Cerebellar cortex (tissue), 1 donor: Measurements from ENCODE around the gene ARID3A.
"Not testable (repeated sequence)": the region's sequence is repeated elsewhere in the genome, so short reads cannot be mapped to it uniquely, and the experiment has no call there.

Experiments used
- DNase-seq: peaks from one replicate; pipeline ENCODE4 v3.0.0-alpha.2; 2015; ENCODE audit warnings: low spot score

The ARID3A gene, protein sequence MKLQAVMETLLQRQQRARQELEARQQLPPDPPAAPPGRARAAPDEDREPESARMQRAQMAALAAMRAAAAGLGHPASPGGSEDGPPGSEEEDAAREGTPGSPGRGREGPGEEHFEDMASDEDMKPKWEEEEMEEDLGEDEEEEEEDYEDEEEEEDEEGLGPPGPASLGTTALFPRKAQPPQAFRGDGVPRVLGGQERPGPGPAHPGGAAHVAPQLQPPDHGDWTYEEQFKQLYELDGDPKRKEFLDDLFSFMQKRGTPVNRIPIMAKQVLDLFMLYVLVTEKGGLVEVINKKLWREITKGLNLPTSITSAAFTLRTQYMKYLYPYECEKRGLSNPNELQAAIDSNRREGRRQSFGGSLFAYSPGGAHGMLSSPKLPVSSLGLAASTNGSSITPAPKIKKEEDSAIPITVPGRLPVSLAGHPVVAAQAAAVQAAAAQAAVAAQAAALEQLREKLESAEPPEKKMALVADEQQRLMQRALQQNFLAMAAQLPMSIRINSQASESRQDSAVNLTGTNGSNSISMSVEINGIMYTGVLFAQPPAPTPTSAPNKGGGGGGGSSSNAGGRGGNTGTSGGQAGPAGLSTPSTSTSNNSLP

DNA sequence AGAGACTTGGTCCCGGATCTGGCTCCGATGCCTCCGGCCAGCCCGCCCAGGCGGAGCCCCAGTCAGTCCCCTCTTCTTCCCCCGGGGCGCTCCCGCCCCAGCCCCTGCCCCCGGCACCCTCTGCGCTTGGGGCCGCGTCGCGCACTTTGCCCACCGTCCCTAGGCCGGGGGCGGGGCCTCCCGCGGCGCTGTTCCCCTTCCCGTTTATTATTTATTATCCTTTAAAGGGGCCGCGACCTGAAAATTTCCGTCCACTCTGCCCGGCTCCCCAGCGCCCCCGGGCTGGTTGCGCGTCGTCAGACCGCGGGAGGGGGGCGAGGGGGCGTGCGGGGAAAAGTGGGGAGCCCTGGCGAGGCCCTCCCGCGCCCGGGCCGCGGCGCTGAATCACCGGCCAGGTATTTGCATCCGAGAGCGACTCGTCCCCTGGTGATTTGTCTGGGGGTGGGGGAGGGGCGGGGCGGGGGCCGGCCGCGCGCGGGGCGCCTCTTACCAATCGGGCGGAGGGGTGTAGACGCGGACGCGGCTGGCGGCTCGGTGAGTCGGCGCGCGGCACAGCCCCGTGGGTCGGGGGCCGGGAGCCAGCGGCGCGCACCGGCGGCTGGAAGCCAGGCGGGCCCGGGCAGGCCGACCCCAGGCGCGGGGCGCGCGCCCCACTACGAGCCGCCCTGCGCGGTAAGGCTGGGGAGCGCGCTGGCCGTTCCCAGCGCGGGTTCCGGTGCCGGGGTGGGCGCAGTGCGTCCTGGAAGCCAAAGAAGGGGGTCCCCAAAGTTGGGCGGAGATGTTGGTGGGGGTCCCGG lies at the start of gene ARID3A:
TSS of gene ARID3A (plus strand) at position 510 of the 797 bp plus-strand sequence. CDS start 3,494 bp downstream, outside the sequence.
- peak; percentile 83 for DNase-seq

DNA sequence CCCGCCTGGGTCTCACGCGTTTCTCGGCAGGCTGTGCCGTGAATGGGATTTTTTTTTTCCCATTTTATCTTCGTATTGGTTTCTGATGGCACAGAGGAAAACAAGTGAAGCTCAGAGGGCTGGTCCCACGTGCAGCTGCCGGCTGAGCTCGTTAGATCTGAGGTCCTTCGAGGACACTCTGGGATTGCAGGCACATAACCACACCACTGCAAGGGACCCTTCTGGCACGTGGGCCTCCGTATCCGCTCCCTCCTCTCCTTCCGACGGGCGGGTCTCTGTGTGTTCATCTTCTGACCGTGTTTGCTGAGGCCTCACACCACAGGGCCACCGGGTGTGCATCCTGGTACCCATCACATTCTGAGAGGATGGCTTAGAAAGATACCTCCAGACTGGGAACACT lies 49.7 kb upstream of the ARID3A start:
- no peak for DNase-seq

DNA sequence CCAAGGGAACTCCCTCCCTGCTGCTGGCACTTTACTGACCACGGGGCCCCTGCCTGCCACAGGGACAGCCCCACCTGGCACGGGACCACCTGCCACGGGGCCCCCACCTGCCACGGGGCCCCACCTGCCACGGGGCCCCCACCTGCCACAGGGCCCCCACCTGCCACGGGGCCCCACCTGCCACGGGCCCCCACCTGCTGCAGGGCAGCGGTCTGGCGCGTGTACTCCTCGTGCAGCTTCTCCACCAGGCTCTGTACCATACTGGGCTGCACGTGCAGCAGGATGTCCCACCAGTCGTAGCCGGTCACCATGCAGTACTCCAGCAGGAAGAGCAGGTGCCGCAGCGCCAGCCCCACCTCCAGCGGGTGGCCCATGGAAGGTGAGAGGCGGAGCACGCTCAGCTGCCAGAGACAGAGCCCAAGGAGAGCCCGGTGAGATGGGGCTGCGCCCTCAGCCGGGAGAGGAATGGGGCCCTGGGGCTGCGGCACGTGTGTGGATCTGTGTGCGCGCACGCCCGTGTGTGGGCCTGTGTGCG lies 49.0 kb upstream of the ARID3A start:
- DNase-seq: no peak

DNA sequence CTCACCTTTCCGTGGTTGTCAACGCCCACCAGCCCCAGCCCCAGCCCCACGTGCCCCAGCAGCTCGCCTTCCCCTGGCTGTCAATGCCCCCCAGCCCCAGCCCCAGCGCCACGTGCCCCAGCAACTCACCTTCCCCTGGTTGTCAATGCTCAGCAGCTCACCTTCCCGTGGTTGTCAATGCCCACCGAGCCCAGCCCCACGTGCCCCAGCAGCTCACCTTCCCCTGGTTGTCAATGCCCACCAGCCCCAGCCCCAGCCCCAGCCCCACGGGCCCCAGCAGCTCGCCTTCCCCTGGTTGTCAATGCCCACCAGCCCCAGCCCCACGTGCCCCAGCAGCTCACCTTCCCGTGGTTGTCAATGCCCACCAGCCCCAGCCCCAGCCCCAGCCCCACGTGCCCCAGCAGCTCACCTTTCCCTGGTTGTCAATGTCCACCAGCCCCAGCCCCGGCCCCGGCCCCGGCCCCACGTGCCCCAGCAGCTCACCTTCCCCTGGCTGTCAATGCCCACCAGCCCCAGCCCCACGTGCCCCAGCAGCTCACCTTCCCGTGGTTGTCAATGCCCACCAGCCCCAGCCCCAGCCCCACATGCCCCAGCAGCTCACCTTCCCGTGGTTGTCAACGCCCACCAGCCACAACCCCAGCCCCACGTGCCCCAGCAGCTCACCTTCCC lies 47.7 kb upstream of the ARID3A start:
- DNase-seq: not testable (repeated sequence)

DNA sequence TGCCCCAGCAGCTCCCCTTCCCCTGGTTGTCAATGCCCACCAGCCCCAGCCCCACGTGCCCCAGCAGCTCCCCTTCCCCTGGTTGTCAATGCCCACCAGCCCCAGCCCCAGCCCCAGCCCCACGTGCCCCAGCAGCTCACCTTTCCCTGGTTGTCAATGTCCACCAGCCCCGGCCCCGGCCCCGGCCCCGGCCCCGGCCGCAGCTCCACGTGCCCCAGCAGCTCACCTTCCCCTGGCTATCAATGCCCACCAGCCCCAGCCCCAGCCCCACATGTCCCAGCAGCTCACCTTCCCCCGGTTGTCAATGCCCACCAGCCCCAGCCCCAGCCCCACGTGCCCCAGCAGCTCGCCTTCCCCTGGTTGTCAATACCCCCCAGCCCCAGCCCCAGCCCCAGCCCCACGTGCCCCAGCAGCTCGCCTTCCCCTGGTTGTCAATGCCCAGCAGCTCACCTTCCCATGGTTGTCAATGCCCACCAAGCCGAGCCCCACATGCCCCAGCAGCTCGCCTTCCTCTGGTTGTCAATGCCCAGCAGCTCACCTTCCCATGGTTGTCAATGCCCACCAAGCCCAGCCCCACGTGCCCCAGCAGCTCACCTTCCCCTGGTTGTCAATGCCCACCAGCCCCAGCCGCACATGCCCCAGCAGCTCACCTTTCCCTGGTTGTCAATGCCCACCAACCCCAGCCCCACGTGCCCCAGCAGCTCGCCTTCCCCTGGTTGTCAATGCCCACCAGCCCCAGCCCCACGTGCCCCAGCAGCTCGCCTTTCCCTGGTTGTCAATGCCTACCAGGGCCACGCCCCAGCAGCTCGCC lies 46.9 kb upstream of the ARID3A start:
- DNase-seq: not testable (repeated sequence)

DNA sequence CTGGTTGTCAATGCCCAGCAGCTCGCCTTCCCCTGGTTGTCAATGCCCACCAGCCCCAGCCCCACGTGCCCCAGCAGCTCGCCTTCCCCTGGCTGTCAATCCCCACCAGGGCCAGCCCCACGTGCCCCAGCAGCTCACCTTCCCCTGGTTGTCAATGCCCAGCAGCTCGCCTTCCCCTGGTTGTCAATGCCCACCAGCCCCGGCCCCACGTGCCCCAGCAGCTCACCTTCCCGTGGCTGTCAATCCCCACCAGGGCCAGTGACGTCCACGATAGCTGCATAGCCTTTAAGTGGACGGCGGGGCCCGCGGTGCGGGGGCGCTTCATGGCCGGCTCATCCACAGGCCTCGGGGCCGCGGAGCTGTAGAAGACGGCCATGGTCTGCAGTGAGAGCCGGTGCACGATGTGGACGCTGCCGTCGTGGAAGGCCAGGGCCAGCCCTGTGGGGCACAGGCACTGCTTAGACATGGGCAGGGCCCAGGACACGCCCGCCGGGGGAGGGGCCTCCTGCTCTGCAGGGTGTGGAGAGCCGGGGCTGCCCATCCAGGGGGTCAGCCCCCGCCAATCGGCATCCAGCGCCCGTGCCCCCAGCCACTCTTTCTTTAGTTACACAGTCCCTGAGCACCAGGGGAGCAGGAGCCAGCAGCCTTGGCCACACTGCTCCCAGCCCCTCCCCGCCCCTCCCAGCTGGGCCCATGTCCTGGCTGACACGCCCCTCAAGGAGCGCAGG lies 46.0 kb upstream of the ARID3A start:
- no peak for DNase-seq

DNA sequence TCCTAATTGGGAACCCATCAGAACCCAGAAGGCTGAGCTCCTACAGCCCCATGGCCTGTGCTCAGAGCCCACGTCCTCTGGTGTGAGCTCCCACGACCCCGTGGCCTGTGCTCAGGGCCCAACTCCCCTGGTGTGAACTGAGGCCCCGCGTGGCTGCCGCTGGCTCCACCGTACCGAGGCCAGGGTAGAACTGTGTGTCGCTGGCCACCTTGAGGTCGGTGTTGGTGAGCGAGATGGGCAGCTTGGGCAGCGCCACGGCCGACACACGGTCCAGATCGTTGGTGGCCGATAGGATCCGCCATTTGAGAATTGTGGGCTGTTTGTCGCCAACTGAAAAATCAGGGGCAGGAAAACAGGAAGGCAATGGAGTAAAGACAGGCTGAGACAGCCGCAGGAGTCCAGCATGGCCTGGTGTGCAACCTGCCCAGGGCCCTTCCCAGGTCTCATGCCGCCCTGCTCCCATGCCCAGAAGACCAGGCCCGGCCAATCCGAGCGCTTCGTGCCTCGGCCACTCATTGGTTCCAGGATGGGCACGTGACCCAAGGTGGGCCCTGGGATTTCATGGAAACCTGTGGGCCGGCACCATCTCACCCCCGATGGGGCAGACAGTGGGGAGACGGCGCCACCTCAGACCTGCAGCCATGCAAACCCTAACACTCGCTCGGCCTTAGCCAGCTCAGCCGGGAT lies 44.3 kb upstream of the ARID3A start:
- no peak for DNase-seq

DNA sequence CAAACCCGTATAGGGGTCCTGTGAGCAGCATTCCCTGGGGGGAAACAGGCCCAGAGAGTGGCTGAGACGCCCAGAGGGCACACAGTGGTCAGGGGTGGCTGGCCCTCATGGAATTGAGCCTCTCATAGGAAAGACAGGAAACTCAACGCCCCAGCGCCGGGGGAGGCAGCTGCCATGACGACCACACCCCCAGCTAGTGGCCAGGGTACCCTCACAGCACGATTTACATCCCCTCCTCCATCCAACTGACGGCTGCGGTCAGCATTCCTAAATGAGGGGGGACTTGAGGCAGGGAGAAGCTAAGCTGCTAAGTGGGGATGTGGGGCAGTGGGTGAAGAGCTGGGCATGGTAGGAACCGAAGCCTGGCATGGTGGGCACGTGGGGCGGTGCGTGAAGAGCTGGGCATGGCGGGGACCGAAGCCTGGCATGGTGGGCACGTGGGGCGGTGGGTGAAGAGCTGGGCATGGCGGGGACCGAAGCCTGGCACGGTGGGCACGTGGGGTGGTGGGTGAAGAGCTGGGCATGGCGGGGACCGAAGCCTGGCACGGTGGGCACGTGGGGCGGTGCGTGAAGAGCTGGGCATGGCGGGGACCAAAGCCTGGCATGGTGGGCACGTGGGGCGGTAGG lies 42.9 kb upstream of the ARID3A start:
- no peak for DNase-seq

DNA sequence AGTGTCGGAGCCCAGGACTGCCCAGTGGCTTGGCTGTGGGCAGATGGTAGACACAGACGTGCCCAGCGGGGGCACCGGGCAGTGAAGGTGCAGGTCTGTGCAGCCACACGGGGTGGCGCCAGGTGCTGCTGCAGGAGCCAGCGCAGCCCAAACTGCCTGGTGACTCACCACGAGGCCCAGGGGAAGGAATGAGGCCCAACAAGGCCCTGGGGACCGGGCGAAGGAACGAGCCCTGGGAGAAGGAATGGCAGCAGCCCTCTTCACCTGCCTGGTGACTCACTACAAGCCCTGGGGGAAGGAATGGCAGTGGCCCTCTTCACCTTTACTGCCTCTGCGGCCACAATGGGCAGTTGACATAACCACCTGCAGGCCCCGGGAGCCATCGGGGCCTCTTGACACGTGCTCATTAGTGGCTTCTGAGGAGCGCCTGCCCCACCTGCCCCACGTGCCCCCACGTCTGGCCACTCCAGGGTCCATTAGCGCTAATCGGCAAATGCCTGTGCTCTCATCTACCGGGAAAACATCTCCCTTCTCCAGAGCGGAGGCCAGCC lies 42.1 kb upstream of the ARID3A start:
- peak; percentile 54 for DNase-seq

DNA sequence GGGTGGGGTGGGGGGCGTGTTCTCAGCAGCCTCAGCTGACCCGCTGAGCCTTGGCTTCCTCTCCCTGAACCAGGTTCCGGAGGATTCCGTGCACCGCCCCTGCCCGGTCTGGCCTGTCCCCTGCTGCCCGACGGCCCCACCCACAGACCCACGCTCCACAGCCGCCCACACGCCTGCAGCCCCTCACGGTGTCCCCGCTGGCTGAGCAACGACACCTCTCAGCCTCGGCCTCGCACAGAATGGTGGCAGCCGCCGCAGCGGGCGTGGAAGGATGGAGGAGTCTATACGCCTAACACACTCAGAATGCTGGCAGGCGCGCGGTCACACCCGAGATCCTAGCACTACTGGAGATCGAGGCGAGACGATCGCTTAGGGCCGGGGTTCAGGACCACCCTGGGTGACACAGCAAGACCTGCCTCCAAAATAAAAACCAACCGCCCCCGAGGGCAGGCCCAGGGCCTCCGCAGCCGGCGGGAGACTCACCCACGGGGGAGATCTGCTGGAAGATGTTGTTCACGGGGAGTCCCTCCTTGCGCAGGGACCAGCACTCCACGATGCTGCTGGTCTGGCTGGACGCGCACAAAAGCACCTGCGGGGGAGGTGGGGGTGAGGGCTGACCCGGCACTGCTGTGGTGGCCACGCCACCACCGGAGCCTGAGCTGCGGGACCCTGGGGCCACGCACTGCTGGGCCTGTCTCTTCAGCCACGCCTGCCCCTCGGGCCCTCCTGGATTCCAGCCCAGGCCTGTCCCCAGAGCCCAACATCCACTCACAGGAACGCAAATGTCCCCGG lies 41.2 kb upstream of the ARID3A start:
- DNase-seq: no peak

DNA sequence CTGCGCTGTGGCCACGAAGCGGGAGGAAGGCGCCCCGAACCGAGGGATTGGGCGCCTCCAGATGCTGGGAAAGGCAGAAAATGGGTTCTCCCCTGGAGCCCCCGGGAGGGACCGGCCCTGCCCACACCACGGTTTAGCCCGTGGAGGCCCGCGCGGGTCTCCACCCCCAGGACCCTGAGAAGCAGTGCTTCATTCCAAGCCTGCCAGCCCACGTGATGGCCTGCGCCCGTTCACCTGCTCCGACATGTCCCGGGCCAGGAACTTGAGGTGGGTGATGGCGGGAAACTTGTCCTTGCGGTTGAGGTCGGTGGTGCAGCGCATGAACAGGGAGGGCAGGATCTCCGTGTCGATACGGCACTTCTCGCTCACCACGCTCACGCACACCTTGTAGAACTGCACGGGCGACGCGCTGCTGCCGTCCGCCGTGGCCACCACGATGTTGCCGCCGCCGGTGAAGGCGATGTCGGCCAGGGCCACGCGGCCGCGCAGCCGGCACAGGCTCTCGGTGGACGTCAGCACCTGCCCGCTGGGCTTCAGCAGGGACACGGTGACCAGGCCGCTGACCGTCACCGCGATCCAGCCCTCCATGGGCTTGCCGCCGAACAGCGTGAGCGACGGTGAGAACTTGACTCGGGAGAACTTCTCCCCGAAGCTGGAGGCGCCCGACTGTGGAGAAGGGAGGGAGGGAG lies 40.2 kb upstream of the ARID3A start:
- DNase-seq: no peak

DNA sequence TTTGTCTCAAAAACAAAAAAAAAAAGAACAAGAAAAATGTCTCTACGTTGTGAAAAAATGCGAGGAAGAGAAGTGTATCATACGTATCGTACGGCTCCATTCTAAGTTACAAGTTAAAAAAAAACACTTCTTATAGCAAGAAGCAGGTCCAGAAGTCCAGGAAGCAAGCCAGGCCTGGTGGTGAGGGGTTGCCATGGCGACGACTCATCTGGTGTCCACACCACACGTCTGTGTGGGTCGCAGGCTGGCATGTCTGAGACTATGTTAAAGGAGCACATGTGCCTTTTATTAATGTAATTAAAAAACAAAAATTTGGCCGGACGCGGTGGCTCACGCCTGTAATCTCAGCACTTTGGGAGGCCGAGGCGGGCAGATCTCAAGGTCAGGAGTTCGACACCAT lies 38.8 kb upstream of the ARID3A start:
- DNase-seq: peak; percentile 34

DNA sequence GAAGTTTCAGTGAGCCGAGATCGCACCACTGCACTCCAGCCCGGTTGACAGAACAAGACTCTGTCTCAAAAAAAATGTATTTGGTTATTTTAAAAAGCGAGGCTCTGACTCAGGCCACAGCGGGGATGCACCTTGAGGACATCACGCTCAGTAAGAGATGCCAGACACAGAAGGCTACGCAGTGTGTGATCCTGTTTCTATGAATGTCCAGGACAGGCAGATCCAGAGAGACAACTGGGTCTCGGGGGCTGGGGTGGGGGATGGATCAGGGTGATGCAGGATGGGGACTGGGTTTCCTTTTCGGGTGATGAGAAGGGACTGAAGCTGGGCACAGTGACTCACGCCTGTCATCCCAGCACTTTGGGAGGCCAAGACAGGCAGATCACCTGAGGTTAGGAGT lies 38.2 kb upstream of the ARID3A start:
- no peak for DNase-seq

DNA sequence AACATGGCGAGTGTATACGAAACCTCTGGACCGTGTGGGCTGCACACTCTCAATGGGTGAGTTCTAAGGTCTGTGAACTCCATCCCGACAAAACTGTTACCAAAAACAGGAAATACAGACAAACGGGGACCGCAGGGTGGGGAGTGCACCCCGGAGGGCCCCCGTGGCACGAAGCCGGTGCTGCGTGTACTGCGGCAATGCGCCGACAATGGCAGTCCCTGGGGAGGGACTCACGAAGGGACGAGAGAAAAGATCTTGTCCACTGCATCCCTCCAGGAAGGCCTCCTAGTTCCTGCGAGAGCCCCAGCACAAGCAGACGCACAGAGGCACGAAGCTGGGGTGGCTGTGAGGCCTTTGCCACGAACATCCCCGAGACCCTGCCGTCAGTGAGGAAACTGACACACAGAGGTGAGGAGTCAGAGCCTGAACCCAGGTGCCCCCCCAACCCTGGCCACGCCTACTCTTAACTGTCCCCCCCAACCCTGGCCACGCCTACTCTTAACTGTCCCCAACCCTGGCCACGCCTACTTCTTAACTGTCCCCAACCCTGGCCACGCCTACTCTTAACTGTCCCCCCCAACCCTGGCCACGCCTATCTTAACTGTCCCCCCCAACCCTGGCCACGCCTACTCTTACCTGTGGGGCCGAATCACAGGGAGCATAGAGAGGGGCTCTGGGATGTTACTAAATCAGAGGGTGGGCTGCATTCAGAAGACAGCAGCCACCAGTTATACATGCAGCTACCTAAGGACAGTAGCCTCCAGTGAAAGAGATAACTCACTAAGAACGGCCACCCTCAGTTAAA lies 37.1 kb upstream of the ARID3A start:
- DNase-seq: no peak

DNA sequence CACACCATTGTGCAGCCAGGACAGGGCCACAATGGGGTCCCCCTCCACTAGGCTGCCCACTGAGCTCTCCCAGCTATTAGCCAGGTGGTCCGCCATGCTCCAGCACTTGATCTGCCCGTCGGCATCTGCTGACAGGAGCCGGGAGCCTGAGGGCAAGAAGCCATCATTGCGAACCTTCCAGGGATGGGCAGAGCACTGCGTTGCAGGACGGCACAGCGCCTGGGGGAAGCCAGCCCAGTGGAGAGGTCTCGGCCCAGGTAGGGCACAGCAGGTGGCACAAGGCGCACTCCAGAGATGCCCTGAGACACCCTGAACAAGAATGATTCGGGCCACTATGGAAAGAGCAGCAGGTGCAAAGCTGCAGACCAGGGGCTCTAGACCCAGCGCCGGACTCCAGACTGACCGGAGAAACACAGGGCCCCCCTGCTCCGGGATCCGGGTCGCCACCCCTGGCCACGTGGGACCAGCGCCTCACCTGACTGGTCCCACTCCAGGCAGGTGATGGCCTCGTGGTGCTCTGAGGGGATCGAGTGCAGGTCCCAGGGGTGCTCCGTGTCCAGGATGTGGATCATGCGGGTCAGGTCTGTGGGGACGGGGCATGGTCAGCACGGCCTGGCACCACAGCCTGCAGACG lies 36.1 kb upstream of the ARID3A start:
- DNase-seq: no peak

DNA sequence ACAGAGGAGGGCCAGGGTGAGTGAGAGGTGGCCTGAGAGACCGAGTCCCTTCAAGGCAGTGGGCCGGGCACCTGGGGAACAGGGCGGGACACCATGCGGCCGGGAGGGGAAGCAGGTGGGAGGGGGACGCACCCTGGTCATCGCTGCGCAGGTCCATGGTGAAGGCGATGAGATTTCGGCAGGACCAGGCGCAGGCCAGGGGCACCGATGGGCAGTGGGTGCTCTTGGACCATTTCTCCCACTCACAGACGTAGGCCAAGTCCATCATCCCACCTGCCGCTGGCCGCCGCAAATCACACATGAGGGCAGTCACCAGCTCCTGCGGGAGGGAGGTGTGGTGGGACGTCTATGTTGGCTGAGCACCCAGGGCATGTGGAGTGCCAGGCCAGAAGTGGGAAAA lies 35.0 kb upstream of the ARID3A start:
- DNase-seq: no peak
